CD4-positive, alpha-beta T cell treated with Interleukin-4 for 4 hours (primary cell): ENCODE measurements around the gene LDLR.
"Not testable (repeated sequence)": the region's sequence is repeated elsewhere in the genome, so short reads cannot be mapped to it uniquely, and the experiment has no call there.

Experiments
- DNase-seq: peaks from one replicate; pipeline ENCODE4 v3.0.0-alpha.2; 2020

Gene LDLR

DNA sequence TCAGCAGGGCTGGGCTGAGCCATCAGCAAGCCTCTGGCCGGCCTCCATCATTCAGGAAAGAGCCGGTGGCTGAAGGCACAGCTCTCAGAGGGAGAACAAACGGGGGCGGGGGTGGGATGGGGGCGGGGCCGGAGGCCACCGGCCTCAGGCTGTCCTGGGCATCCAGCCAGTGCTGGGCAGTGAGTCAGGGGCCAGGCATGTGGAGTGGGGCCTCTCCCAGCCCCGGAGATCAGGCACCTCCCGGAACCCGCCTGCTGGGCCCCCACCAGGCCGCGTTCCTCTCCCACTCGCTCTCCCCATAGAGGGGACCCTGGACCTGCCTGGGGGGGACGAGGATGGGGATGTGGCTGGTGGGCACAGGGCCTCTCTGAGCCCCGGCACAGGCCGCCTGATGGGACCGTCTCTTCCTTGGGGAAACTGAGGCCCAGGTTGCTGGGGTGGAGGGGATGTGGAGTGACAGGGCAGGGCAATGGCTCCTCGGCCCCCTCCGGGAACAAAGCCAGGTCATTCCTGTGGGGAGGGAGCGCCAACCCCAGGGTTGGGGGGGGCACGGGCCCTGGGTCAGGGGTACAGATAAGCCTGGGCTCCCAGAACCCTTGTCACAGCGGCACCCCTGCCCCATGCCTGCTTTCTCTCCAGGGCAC lies 53.4 kb downstream of the LDLR start:
- no peak for DNase-seq

DNA sequence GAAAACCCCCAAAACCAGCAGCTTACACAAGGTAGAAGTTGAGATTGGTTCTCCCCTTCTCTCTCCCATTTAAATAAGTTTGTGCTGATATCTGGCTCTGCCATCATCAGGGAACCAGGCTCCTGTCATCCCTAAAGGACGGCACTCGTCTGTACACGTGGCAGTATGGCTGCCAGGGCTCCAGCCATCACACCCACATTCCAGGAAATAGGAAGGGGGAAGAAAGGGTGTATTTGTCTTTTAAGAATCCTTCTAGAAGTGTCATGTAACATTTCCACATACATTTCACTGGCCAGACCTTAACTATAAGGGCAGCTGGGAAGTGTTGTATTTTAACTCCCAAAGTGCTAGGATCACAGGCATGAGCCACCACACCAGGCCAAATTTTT lies 56.3 kb downstream of the LDLR start:
- DNase-seq, result no peak

DNA sequence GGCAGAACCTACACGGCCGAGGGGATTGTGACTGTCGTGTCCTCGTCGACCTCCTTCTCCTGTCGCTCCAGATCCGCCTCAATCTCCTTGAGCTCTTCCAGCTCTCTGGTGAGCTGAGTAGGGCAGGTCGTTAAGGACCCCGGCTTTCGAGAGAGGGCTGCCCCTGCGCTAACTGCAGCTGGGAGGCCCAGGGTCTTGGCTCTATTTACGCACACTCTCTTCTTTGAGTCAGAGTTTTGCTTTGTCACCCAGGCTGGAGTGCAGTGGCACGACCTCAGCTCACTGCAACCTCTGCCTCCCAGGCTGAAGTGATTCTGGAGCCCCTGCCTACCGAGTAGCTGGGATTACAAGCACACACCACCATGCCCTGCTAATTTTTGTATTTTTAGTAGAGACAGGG lies 58.7 kb downstream of the LDLR start:
- DNase-seq, result no peak

DNA sequence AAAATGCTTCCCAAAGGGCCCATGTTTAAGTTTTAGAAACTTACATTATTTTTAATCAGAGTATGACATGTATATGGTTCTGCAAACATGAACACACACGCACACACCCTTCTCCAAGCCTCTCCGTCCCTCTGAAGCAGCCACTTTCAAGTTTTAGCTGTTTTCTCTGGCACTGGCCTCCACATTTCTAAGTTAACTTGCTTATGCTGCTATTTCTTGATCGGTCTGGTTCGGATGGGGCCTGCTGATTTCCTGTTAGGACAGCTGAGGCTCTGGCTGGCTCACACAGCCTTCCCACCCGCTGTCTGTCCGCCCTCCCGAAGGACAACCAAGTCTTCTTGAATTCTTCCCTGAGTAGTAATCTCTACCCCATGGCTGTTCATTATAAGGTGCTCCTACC lies 61.9 kb downstream of the LDLR start:
- no peak for DNase-seq

DNA sequence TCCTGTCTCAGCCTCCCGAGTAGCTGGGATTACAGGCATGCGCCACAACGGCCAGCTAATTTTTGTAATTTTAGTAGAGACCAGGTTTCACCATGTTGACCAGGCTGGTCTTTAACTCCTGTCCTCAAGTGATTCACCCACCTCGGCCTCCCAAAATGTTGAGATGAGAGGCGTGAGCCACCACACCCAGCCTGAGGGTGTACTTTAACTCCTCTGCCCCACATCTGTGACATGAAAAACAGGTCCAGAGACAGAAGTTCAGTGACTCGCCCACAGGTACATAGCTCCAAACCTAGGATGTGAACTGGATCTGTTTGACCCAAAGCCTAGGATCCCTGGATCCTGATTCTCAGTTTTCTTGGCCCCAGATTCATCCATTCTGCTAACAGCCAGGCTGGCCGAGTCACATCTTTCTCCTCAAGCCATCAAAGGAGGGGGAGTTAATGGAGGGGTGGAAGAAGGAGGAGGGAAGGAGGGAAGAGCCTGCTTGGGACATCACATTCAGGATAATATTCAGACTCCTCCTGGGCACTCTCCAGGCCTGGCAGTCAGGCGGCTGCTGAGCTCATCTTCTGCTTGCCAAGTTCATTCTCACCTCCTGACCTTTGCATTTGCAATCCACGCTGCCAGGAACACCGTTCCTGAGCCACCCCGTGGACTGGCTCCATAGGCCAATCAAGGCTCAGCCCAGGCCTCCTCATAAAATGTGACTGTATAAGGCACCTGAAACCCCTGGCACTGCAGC lies 63.2 kb downstream of the LDLR start:
- DNase-seq, result no peak

DNA sequence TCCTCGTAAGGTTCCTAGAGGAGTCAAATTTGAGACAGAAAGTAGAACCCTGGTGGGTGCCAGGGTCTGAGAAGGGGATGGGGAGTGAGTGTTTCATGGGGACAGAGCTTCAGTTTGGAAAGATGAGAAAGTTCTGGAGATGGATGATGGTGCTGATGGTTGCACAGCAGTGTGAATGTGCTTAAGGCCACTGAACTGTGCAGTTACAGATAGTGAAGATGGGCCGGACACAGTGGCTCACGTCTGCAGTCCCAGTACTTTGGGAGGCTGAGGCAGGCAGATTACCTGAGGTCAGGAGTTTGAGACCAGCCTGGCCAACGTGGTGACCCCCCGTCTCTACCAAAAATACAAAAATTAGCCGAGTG lies 65.4 kb downstream of the LDLR start:
- no peak for DNase-seq

DNA sequence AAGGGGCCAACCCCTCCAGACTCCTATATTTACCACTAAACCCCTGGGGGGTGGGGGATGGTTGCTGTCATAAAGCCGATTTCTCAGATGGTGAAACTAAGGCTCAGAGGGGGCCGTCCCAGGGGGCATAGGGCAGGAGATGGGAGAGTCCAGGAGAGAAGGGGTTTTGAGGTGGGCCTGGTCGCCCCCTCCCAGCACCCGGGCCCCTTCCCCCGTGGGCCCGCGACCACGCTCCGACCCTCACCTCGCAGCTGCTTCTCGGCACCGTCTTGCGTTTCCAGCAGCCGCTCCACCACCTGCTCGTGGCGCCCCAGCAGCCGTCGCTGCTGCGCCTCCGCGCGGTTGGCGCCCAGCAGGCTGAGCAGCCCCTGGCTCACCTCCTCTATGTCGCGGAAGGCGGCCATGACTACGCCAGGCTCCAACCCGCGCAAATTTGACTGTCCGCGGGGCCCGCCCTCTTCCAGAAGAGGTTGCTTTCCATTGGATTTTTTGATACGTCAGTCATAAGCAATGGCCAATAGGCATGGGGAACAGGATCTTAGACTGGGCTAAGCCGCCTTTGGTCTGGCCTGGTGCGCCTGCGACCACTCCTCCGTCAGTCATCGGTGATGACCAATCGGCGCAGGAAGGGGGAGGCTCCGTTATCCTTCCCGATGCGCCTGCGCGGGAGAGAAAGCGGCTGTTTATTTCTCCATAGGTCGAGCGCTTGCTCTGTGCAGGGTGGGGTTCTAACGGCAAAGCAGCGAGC lies 66.3 kb downstream of the LDLR start, which contains the start of gene SPC24:
Gene SPC24 (minus strand): TSS at position 410 of the 748 bp plus-strand sequence. CDS start 6 bp downstream, at position 404.
- peak; percentile 97 for DNase-seq

DNA sequence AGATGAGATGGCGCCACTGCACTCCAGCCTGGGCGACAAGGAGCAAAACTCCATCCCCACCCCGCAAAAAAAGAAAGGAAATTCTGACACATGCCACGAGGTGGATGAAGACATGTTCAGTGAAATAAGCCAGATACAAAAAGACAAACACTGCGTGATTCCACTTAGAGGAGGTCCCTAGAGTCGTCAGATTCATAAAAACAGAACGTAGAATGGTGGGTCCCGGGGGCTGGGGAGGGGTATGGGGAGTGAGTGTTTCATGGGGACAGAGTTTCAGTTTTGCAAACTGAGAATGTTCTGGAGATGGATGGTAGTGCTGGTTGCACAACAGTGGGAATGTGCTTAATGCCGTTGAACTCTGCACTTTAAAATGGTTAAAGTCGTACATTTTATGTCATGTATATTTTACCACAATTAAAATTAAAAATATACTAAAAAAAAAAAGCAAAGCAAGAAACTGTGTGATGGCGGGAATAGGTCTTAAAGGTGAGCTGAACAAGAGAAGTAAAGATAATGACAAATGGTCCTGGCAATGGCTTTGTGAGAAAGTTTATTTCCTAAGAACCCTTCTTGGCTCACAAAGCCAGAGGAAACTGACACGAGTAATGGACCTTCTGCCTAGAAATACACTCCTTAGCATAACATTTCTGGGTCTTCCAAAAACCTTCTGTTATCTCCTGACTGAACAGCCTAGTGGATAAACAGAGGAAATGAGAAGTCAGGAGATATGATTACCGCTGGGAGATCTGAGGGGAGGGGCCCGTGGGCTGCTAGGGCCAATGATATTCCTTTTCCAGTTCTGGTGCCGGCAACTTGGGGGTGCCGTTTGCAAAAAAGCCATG lies 70.6 kb downstream of the LDLR start:
- no peak for DNase-seq

DNA sequence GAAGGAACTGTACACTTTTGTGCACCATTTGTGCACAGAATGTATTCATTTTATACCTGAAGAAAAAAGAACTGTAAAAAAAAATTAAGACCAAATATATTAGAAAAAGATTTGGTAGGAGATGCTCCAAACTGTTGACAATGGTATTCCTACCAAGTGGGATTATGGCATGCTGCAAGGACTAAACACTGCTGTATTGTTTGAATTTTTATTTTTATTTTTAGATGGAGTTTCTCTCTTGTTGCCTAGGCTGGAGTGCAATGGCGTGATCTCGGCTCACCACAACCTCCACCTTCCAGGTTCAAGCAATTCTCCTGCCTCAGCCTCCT lies 71.1 kb downstream of the LDLR start:
- DNase-seq, result not testable (repeated sequence)

DNA sequence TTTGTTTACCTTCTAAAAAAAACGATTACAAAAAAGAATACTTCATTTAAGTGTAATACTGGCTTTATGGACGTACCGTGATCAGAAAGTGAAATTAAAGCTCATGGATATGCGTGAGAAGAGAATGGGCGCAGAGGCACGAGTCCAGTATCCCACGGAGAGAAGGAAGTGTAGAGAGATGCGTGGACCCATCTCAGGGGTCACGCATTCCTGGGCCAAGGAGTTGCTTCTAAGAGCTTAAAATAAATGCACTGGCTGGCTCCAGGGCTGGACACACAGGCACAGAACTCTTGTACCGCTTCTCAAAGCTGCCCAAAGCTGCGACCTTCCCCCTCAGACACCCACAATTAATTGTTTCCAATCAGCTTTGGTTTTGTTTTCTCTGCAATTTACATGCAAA lies 75.0 kb downstream of the LDLR start:
- DNase-seq, result no peak

DNA sequence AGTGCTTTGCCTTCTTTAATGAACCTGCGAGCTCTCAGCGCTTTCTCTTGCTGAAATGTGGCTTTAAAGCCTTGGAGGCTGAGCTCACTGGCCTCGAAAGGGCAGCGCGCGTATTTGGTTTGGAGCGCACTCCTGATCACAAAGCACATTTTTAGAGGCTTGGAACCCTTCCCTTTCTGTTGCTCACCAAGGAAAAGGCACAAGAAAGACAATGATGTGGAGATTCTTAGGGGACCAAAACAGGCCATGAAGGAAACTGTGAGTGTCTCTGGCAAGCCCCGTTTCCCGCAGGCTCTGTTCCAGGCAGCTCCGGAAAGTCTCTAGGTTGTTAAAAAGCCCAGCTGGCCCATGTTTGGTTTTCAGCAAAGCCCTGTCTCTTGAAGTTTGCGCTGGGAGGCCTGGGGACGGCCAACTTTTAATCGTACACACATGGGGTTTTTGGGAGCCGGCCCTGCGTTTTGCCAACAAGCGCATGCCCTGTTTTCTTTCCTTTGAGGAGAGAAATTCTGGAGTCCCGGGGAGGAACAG lies 75.7 kb downstream of the LDLR start:
- no peak for DNase-seq

DNA sequence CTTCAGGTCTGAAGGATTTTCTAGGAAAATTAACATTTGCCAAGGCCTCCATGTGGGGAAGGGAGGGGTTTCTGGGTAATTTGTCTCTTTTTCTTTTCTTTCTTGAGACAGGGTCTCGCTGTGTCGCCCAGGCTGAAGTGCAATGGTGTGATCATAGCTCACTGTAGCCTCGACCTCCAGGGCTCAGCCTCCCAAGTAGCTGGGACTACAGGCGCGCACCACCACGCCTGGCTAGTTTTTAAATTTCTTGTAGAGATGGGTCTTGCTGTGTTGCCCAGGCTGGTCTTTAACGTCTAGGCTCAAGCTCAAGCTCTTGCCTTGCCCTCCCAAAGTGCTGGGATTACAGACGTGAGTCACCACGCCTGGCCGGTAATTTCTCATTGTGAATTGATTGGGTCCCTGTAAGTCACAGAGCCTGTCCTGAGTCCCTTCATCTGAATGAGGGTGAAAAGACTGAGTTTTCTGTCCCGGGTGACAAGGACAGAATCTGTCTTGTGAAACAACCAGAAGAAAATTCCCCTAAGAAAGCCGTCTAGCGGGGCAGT lies 76.3 kb downstream of the LDLR start:
- DNase-seq, result no peak

DNA sequence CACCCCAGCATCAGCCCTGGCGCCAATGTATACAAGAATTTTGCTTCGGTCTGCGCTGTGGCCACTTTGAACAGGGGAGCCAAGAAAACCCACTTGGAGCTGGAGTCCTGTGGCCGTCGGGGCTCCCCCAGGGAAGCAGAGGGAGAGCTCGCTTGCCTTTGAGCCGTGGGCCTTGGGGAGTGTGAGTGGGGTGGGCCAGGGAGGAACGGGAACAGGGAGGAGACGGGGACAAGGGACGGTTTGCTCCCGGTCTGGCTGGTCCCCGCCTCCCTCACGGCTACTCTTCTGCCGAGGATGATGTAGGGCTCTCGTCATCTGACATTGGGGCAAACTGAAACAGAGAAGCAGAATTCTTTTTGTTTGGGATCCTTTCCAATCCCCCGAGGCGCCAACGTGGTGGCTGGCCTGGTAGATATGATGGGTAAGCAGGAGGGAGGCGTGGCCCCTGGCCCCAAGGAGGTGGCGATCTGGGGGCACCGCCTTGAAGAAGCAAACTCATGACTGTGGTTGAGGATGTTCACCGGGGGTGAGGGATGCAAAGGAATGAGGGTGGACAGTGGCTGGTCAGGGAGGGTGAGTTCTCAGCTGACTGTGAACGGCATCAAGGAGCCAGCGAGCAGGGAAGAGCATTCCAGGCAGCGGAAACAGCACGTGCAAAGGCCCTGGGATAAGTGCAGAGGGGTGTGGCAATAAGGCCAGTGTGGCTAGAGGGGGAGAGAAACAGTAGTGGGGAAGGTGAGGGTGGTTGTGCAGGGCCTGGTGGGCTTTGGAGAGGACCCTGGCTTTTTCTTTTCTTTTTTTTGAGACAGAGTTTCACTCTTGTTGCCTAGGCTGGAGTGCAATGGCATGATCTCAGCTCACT lies 77.2 kb downstream of the LDLR start:
- no peak for DNase-seq

DNA sequence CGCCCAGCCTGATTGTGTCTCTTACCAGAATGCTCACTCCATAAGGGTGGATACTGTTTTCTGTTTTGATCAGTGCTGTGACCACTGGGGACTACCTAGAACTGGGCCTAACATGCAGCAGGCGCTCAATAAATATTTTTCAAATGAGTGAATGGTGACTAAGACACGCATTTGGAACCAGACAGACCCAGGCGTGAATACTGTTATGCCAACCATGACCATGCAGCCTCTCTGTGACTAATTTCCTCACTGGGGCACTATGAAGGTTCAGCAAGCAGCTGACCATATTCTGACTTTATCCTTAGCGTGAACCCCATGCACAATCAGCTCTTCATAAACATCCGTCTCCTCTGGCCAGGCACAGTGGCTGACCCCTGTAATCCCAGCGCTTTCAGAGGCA lies 79.3 kb downstream of the LDLR start:
- no peak for DNase-seq

DNA sequence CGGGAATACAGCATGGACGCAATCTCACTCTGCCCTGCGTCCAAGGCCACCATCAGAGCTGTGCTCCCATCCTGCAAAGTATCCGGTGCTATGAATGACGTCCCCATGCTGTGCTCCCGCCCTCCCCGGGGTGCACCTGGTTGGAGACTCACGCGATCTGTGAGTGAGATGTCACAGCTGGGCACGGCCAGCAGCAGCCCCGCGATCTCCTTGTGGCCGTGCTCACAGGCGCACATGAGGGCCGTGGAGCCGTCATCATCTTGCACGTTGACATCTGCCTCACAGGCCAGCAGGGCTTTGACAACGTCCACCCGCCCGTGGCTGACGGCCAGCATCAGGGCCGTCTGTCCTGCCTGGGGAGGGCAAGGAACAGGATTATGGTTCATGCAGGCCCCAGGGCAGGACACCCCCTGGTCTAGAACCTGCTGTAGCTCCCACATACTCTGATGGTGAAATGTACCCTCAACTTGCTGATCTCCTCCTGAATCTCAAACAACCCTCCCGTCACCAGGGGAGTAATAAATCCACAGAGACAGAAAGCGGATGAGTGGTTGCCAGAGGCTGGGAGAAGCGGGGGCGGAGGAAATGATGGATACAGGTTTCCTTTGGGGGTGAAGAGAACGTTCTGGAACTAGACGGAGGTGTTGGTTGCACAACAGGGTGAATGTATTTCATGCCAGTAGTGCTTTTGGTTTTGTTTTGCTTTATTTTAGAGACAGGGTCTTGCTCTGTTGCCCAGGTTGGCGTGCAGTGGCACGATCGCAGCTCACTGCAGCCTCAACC lies 80.8 kb downstream of the LDLR start:
- no peak for DNase-seq

DNA sequence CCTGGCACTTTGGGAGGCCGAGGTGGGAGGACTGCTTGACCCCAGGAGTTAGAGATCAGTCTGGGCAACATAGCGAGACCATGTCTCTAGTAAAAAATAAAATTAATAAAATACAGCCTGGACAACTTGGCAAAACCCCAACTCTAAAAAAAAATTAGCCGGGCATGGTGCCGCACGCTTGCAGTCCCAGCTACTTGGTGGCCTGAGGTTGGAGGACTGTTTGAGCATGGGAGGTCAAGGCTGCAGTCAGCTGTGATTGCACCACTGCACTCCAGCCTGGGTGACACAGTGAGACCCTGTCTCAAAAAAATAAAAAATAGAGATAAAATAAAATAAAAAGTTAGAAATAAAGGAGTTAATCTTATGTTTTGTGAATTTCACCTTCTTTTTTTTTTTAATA lies 81.9 kb downstream of the LDLR start:
- DNase-seq, result no peak

DNA sequence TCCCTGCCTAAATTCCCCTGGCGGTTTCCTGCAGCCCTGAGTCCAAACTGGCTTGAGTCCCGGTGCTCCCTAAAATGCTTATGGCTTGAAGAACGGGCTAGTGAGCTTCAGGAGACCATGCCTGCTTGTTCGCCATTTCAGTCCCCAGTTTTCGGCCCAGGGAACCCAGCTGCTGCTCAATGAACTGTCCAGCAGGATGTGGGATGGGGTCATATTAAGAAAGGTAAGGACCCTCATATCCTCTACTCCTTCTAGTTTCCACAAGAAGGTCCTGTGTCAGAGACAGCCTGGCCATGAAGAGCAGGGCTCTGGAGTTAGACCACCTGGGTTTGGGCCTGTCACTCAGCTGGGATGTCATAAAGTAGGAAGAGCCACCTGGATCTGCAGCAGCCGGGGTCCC lies 83.3 kb downstream of the LDLR start:
- DNase-seq, result no peak

DNA sequence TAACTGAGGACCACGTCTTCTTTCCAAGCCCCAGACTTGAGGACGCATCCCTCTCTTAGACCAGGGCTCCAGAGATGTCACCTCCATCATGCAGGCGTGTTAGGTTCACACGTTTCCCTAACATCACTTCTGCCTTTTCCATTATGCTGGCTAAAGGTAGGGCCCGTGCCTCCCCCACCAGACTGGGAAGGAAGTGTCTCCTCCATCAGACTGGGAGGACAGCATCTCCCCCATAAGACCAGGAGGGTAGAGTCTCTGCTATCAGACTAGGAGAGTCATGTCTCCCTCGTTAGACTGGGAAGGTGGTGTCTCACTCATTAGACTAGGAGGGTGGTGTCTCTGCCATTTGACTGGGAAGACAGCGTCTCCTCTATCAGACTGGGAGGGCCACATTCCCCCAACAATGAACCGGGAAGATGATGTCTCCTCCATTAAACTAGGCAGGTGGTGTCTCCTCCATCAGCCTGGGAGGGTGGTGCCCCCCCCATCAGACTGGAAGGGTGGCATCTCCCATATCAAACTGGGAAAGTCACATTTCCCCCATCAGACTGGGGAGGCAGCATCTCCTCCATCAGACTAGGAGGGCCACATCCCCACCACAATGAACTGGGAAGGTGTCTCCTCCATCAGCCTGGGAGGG lies 84.4 kb downstream of the LDLR start:
- no peak for DNase-seq

DNA sequence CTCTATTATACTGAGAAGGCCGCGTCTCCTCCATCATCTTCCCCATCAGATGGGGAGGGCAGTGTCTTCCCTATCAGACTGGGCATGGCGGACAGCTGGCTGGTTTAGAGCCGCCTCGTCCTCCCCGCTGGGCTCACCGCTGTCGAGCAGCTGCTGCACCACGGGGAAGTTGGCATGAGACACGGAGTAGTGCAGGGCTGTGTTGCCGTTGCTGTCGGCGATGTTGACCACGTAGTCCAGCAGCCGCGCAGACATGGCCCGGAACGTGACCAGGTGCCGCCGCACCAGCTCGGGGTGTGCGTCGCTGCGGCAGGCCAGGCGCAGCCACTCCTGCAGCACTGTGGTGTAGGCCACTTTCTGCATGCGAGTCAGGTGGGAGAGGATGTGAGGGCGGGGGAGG lies 85.1 kb downstream of the LDLR start:
- no peak for DNase-seq

DNA sequence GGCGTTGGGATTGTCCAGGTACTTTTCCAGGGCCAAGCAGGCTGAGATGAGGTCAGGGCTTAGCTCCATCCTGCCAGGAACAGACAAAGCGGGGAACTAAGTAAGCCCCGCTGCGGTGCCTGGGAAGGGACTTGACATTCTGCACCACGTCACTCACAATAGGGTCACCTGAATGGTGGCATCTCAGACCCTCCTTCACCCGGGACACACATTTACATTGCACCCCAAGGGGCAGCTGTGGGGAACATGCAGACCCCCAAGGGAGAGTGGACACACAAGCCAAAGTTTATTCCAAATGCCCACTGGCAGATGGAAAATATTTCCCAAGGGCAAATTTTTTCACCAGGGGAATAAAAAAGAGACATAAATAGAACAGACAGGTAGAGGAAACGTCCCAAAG lies 86.7 kb downstream of the LDLR start:
- DNase-seq, result no peak
